PFSK-1 (cell line): ENCODE measurements around the gene FANCD2.

Experiments used
- FOXP2 ChIP-seq: optimal IDR thresholded peaks from 2 replicates; pipeline ENCODE3; 2011; ENCODE audit warnings: borderline replicate concordance, control low read depth, inconsistent platforms; ENCODE audit not compliant: insufficient read depth; ENCODE audit errors: extremely low read length, extremely low read depth
- POLR2AphosphoS5 ChIP-seq: IDR thresholded peaks from 2 replicates; pipeline ENCODE4 v1.6.1; 2012; ENCODE audit warnings: low read depth, mild to moderate bottlenecking, control low read depth, low read length, moderate library complexity
- REST ChIP-seq, 2 experiments: IDR thresholded peaks; 2 replicates each; pipeline versions ENCODE4 v1.6.1 to v1.8.0; 2011 to 2012; ENCODE audit warnings: low read depth in 2 of 2, low read length in 2 of 2, control low read depth in 1 of 2, inconsistent platforms in 1 of 2, mild to moderate bottlenecking in 1 of 2, moderate library complexity in 1 of 2; ENCODE audit not compliant: insufficient read depth in 1 of 2
- SIN3A ChIP-seq: IDR thresholded peaks from 2 replicates; pipeline ENCODE4 v1.6.1; 2012; ENCODE audit warnings: mild to moderate bottlenecking, low read length, moderate library complexity, borderline replicate concordance; ENCODE audit not compliant: insufficient read depth
- TAF1 ChIP-seq: IDR thresholded peaks from 2 replicates; pipeline ENCODE4 v1.6.1; 2012; ENCODE audit warnings: low read length, control low read depth, borderline replicate concordance; ENCODE audit not compliant: insufficient read depth

FANCD2 gene

GRCh38 chr3:10090179-10090578, 63.9 kb downstream of the FANCD2 start:
- no peak for TF ChIP-seq POLR2AphosphoS5
- TF ChIP-seq SIN3A: no peak
- no peak for TF ChIP-seq REST (IDR thresholded peaks at IDR 0.05; ENCODE audit: insufficient read depth in 1 of 2, low read depth in 2 of 2, low read length in 2 of 2)
- TF ChIP-seq TAF1: no peak
- no peak for TF ChIP-seq FOXP2

DNA sequence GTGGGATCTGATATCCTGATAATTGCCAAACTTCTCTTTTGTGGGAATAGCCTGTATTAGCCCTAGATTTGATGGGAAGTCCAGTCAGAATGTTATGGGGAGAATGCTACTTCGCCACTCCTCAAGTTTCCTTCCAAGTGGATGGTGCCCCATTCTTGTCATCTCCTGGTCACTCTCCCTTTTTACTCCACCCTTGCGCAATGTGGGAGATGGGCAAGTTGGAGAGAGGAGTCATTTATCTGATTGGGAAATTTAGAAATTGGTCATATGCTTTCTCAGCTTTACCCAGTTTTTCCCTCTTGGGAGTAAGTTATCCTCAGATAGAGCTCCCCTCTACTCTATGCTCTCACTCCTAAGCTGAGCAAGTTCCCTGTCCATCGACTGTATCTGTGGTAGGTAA, 67.4 kb downstream of the FANCD2 start:
- TF ChIP-seq FOXP2 (no peak), POLR2AphosphoS5 (no peak), TAF1 (no peak), SIN3A (no peak), REST (IDR thresholded peaks at IDR 0.05; ENCODE audit: insufficient read depth in 1 of 2, low read depth in 2 of 2, low read length in 2 of 2) (no peak)

- TF ChIP-seq POLR2AphosphoS5 (no peak), FOXP2 (no peak), SIN3A (no peak), TAF1 (no peak), REST (IDR thresholded peaks at IDR 0.05; ENCODE audit: insufficient read depth in 1 of 2, low read depth in 2 of 2, low read length in 2 of 2) (no peak)
These were observed 72.8 kb downstream of the FANCD2 start for GRCh38 chr3:10099041-10099440.

DNA sequence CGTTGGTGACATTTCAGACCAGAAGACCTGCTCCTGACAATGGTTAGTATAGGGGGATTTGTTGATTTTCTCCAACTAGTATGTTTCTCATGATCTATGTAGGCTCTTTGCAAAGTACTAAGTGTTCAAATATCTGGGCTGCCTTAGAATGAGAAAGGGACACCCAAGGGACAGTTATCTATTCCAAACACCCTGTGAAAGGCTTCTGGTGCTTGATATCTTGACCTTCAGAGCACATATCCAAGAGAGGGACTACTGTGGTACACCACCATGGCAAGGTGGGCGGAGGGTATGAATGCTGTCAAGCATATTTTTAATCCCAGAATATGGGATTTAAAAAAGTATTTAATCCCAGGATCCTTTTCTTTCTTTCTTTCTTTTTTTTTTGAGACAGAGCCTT, 80.7 kb downstream of the FANCD2 start:
- TF ChIP-seq FOXP2: no peak
- no peak for TF ChIP-seq SIN3A
- no peak for TF ChIP-seq TAF1
- no peak for TF ChIP-seq POLR2AphosphoS5
- TF ChIP-seq REST (IDR thresholded peaks at IDR 0.05; ENCODE audit: insufficient read depth in 1 of 2, low read depth in 2 of 2, low read length in 2 of 2): no peak

DNA sequence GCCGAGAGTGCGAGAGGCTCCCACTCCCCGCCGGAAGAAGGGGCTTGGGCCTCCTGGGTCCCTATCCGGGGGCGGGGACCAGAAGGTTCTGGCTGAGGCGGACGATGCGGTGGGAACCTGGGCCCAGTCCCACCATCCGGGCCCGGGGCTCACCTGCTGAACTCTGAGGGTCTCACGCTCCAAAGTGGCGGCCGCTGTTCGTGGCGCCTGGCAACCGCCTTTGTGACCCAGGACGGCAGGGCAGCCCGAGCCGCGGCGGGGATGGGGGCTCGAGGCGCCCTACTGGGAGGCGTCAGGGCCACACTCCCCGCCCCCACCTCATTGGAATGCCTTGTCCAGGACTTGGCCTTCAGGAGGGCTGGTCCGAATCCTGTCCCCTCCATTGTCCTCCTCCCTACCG, 81.9 kb downstream of the FANCD2 start, which contains the start of gene FANCD2OS:
FANCD2OS (minus strand) TSS at position 165 of the 400 bp plus-strand sequence. CDS start 3,481 bp downstream, outside the sequence.
- TF ChIP-seq REST (IDR thresholded peaks at IDR 0.05; ENCODE audit: insufficient read depth in 1 of 2, low read depth in 2 of 2, low read length in 2 of 2): no peak
- no peak for TF ChIP-seq POLR2AphosphoS5
- TF ChIP-seq TAF1: no peak
- TF ChIP-seq SIN3A: no peak
- no peak for TF ChIP-seq FOXP2
